Measurements from ENCODE around the gene SLC34A1.

The SLC34A1 gene

GRCh38 chr5:177361418-177362291, 22.6 kb upstream of the SLC34A1 start:
- H3K27ac ChIP-seq = no peak overlapping the region
- TF ChIP-seq ZFX (IDR thresholded peaks at IDR 0.05; ENCODE audit: borderline replicate concordance) (no peak), CTCF (IDR thresholded peaks at IDR 0.05) (no peak)

GRCh38 chr5:177362292-177362609, 22.0 kb upstream of the SLC34A1 start:
- TF ChIP-seq CTCF (IDR thresholded peaks at IDR 0.05) (no peak), ZFX (IDR thresholded peaks at IDR 0.05; ENCODE audit: borderline replicate concordance) (no peak)
- no peak overlapping the region for H3K27ac ChIP-seq

GRCh38 chr5:177362610-177363507, 21.4 kb upstream of the SLC34A1 start:
- TF ChIP-seq ZFX (IDR thresholded peaks at IDR 0.05; ENCODE audit: borderline replicate concordance) (no peak), CTCF (IDR thresholded peaks at IDR 0.05) (peak; percentile 13; the same call in 1 of the 2 replicates)
- H3K27ac ChIP-seq = no peak overlapping the region

DNA sequence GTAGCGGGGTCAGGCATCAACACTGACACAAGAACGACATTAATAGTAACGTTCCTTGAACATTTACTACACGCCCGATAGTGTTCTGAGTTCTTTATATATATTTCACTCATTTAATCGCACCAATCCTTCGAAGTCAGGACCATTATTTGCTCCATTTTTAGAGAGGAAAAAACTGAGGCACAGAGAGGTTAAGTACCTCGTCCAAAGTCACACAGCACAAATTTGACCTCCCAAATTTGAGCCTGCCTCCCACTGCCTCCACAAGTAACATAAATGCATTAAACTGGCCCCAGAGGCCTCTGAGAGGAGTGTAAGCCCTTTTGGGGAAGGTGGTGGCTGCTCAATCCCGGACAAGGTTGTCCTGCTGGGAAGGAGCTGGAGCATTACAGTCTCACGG, 20.7 kb upstream of the SLC34A1 start:
- no peak for TF ChIP-seq CTCF (IDR thresholded peaks at IDR 0.05)
- no peak for TF ChIP-seq ZFX (IDR thresholded peaks at IDR 0.05; ENCODE audit: borderline replicate concordance)
- no peak overlapping the region for H3K27ac ChIP-seq

DNA sequence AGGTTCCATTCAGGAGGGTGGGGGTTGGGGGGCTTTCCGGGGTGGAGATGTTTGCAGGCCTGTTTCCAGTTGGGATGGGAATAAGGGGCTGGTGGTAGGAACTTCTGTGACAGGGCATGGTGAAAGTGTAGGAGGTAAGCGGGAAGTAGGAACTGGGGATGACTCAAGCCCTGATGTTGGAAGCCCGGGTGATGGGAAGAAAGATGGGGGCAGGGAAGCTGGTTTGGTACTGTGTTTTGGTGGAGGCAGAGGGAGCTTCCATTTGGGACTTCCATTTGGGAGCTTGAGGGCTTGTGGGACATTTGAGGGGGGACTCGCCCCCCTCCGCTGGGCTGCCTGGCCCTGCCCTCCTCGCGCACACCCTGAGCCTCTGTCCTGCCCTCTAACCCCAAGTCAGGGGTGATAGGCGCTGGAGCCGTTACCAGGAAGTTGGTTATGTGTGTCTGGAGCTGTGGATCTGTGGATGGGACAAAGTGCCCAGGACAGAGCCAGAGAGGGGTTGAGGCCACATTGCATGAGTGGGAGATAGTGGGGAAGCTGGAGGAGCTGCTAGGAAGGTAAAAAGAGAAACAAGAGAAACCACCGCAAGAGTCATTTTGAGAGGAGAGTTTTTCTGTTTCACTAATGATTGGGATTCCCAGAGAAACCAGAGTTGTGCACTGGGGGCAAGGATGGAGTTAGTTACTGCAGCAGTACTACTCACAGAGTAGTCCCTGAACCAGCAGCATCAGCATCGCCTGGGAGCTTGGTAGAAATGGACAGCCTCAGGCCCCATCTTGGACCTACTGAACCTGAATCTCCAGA, 19.9 kb upstream of the SLC34A1 start:
- no peak overlapping the region for H3K27ac ChIP-seq
- no peak for TF ChIP-seq ZFX (IDR thresholded peaks at IDR 0.05; ENCODE audit: borderline replicate concordance)
- TF ChIP-seq CTCF (IDR thresholded peaks at IDR 0.05) = no peak

DNA sequence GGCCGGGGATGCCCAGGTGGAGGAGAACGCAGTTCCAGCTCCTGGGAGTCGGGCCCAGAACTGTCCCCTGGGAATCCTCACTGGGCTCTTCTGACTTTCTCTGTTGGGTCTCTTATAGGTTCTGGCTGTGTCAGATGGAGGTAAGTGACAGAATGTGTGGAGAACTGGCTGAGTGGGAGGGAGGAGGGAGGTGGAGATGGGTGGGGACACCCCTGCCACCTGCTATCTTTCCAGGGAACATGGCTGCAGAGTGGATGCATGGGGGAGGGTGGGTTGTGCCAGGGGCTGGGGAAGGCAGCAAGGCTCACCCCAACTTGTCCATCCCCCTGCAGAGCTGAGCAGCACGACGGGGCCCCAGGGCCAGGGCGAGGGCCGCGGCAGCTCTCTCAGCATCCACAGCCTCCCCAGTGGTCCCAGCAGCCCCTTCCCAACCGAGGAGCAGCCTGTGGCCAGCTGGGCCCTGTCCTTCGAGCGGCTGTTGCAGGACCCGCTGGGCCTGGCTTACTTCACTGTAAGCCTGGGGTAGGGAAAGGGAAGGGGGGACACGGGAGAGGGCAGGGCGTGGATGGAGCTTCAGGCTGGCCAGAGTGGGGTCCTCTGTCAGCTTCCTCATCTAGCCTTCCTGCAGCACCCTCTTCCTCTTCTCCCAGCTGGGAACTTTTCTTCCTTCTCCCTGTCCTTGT, 18.2 kb upstream of the SLC34A1 start:
- peak overlapping the region; percentile 70 for H3K27ac ChIP-seq
- TF ChIP-seq CTCF (IDR thresholded peaks at IDR 0.05) = no peak
- TF ChIP-seq ZFX (IDR thresholded peaks at IDR 0.05; ENCODE audit: borderline replicate concordance) = no peak

All from 22Rv1 (cell line).